GM19239 (cell line): ENCODE results near the gene ZNF513.
"Not testable (repeated sequence)": the region's sequence is repeated elsewhere in the genome, so short reads cannot be mapped to it uniquely, and the experiment has no call there.

Experiments used
- DNase-seq: peaks from one replicate; pipeline ENCODE4 v3.0.0; 2011; ENCODE audit warnings: low spot score; ENCODE audit not compliant: insufficient read length
- FAIRE-seq: peaks from 2 replicates; lab custom pipeline; 2011; peaks lifted over from hg19 to GRCh38; lab: Jason Lieb, UNC

The ZNF513 gene

DNA sequence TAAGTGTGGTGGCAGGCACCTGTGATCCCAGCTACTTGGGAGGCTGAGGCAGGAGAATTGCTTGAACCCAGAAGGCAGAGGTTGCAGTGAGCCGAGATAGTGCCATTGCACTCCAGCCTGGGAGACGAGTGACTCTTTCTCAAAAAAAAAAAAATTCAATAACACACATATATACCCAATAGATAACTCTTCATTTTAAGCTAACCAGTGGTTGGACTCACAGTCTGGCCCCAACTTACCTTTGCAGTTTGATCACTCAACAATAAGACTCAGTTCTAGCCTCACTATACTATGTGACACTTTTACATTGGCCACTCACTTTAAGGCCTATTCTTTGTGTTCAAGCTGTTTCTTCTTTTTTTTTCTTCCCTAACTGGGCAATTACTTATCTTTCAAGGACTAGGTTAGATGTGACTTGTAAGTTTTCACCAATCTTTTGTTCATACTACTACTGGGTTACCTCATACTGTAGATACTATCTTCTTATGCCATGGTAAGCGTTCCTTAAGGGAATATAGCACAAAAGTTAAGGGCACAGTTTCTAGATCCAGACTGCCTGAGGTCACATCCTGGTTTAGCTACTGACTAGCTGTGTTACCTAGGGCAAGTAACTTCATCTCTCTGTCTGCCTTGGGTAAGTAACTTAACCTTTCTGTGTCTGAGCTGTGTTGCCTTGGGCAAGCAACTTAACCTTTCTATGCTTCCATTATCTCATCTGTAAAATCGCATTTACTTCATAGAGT, 17.7 kb downstream of the ZNF513 start:
- no peak for DNase-seq
- no peak for FAIRE-seq

DNA sequence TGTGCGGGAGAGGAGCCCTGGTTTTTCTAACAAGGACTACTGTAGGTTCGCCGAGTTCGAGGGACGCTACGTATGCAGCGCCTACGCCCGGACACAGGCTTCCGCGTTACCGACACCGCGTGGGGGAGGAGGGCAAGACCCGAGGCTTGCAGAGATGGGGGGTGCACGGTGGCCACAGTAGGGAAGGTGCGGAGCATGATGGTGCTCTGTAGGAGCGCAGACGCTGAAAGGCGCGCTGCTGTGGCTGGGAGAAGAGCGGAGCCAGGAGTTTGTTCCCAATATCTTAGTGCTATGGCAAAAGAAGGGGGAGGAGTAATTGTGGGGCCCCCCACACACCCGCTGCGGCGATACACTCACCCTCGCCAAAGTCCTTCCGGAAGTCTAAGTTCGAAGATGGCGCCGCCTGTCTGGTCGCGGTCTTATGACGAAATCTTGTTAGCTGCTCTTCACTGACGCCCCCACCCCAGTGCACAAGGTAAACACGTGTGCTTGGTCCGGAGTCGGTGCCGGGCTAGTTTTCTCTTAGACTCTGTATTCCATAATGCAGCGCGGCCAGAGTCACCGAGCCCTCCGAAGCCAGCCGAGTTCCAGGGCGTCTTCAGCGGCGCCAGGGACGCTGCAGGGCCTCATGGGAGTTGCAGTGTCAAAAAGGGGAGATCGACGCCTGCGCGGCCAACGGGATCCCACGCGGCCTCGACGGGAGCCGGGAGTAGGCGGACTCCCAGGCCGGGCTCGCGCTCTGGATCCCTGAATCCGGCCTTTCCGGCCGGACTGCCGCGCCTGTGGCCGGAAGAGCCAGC, 24.0 kb downstream of the ZNF513 start, which contains the start of gene GTF3C2:
TSS of gene GTF3C2 (minus strand) at position 383 of the 800 bp plus-strand sequence. CDS start 13,210 bp downstream, outside the sequence.
- DNase-seq (peak; percentile 86), FAIRE-seq (peak; percentile 83)

DNA sequence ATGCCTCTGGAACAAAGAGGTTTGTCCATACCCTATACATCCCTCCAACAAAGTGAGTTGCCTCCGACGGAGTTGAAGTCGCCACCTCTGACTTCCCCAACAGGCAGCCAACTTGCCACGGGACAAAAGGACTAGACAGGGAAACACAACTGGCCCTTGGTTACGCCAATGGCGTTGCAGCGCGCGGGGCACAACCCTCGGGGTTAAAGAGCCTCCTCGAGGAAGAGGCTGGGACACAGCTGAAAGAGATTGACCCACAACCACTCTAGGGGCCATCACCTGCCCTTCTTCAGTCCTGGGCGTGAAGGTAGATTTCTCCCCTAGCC, 24.5 kb downstream of the ZNF513 start:
- peak; percentile 59 for FAIRE-seq
- DNase-seq: peak; percentile 55

DNA sequence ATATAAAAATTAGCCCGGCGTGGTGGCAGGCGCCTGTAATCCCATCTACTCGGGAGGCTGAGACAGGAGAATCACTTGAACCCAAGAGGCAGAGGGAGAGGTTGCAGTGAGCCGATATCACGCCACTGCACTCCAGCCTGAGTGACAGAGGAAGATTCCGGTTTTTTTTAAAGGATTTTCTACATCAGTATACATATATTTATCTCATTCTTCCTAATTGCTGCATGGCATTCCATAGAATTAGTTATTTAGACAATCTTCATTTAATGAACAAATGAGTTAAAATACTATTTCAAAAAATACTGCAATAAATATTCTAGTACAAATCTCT, 26.0 kb downstream of the ZNF513 start:
- DNase-seq: no peak
- FAIRE-seq: no peak

DNA sequence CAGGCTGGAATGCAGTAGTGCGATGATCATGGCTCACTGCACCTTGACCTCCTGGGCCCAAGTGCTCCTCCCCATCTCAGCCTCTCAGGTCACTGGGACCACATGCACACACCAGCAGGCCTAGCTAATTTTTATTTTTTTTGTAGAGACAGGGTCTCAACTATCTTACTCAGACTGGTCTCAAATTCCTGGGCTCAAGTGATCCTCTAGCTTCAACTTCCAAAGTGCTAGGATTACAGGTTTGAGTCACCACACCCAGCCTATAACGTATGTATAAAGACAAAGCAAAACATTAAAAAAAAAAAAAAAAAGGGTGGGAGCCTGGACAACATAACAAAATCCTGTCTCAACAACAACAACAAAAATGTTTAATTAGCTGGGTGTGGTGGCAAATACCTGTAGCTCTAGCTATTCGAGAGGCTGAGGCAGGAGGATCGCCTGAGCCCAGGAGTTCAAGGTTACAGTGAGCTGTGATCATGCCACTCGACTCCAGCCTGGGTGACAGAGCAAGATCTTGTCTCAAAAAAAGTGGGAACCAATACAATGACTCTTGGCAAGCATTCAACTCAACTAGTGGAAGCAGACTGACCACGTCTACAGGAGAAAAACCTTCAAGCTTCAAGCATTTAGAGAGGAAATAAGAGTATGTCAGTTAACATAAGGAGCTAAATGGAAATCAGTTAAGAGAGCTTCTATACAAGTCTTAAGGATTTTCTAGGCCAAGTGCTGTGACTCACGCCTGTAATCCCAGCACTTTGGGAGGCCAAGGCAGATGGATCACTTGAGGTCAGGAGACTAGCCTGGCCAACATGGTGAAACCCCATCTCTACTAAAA, 26.6 kb downstream of the ZNF513 start:
- FAIRE-seq (no peak), DNase-seq (no peak)

DNA sequence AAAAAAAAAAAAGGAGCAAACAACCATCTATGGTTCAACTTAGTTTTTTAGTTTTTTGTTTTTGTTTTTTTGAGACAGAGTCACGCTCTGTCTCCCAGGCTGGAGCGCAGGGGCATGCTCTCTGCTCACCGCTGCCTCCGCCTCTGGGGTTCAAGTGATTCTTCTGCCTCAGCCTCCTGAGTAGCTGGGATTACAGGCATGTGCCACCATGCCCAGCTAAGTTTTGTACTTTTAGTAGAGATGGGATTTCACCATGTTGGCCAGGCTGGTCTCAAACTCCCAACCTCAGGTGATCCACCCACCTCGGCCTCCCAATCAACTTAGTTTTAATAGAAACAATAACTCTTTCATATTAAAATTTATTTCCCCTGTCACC, 27.2 kb downstream of the ZNF513 start:
- not testable (repeated sequence) for DNase-seq, FAIRE-seq

DNA sequence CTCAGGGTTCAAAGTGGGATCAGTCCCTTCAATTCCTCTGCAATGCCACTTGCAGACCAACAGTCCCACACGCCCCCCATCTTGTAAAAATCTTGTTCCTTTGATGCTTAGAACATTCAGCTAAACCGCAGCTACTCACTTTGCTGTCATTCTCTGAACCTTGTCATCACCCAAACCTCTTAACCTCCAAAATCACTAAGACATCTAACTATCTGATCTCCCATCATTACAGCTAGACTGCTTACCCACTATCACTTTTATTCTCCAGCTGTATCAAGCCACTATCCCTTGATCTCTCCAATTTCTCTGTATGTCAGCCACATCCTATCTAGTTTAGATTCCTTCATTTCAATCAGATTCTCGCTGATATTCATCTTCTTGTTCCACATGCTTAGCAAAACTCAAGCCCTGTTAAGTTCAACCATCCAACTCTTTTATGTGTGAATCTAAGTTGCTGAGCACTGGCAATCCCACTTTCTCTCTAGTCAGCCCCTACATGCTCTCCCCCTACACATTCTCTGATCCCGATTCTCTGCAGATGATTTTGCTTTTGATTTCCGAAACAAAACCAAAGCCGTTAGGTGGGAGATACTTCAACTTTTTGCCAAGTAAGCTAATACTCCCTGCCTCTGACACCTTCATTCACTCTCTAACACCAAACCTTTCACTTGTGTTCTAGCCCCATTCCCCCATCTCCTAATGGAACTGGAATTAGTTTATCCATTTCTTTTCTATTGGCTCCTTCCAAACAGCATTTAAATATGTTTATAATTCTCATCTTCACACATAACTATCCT, 28.5 kb downstream of the ZNF513 start:
- no peak for DNase-seq
- no peak for FAIRE-seq

DNA sequence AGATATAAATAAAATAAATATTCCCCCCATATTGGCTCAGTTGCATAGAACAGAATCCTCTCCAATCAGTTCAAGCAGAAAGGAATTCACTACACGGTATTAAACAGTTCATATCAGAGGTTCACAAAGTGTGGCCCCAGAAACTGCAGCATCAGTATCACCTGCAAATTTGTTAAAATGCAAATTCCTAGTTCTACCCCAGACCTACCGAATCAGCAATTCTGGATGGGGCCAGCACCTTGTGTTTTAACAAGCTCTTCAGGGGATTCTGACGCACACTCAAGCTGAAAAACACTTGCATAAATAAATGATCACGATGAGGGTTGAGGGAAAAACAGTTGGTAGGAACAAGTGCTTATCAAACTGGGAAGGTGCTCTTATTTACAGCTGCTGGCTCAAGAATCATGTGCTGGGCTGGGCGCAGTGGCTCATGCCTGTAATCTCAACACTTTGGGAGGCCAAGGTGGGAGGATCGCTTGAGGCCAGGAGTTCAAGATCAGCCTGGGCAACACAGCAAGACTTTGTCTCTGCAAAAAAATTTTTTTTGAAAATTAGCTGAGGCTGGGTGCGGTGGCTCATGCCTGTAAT, 30.3 kb downstream of the ZNF513 start:
- DNase-seq: no peak
- no peak for FAIRE-seq

DNA sequence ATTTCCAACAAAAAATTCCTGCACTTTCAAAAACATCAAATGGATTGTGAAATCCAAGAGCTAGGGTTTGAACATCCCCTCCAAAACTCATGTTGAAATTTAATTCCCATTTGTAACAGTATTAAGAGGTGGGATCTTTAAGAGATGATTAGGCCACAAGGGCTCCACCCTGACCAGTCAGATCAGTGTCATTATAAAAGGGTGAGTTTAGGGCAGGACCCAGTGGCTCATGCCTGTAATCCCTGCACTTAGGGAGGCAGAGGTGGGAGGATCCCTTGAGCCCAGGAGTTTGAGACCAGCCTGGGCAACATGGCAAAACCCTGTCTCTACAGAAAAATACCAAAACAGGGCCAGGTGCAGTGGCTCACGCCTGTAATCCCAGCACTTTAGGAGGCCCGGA, 32.9 kb downstream of the ZNF513 start:
- DNase-seq: no peak
- FAIRE-seq: no peak

DNA sequence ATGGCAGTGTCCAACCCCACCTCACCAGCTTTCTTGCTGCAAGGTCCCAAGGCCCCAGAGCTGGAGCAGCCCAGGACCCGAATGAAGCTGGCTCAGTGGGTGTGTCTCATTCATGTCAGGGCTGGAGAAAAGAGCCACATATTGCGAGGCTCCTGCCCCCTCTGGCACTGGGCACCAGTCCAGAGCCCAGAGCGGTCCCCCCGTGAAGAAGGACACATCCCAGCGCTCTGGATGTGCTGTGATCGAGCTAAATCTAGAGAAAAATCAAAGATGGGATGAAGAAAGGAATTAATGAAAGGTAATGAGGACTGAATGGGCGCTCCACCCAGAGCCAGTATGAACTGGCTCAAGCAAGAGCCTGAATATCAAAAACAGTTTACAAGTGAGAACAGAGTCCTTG, 44.4 kb downstream of the ZNF513 start:
- FAIRE-seq (no peak), DNase-seq (no peak)

DNA sequence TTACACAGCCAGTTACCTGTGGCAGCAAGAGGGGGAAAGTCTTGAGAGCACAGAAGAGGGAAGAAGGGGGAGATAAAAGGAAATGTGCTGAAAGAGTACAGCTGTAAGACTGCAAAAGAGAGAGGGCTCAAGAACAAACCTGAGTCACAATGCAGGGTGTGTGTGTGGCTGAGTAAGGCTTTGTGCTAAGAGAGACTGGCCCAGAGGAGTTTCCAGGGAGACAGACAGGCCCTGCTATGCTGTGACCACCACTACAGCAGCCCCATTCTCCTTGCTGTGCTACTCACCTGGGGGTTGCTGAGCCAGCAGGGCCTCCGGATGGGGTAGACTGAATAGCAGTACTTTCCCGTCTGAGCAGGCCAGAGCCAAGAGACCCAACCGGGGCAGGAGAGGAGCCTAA, 45.2 kb downstream of the ZNF513 start:
- DNase-seq (no peak), FAIRE-seq (no peak)
